Naive B cell (primary cell): ENCODE results near the gene ELP6. TPM values are rescaled to one million over a fixed set of nuclear protein-coding genes. Genes with fewer than 3 reads are reported as not detected.
"Not testable (repeated sequence)": the region's sequence is repeated elsewhere in the genome, so short reads cannot be mapped to it uniquely, and the experiment has no call there.

Source experiments
- ATAC-seq, 2 donors: fragments of 150-1000 bp; cut with Tn5 transposase; 2 replicates each; pipeline ENCODE4 v1.10.0; 2021; ENCODE audit warnings: low read depth in 2 of 2, mild to moderate bottlenecking in 2 of 2, moderate library complexity in 2 of 2
- DNase-seq: peaks from one replicate; pipeline ENCODE4 v3.0.0; 2022
- H3K27ac Mint-ChIP-seq, 6 donors: one replicate each; pipeline ENCODE4 v1.8.0; 2020 to 2022; ENCODE audit warnings: mild to moderate bottlenecking in 6 of 6, mixed read lengths in 6 of 6, moderate library complexity in 5 of 6, inconsistent platforms in 2 of 6
- H3K27me3 Mint-ChIP-seq, 3 donors: one replicate each; pipeline ENCODE4 v1.8.0; 2021 to 2022; ENCODE audit warnings: mixed read lengths in 3 of 3, mild to moderate bottlenecking in 1 of 3
- H3K36me3 Mint-ChIP-seq, 2 donors: one replicate each; pipeline ENCODE4 v1.8.0; 2020 to 2022; ENCODE audit warnings: mixed read lengths in 2 of 2, inconsistent platforms in 1 of 2, mild to moderate bottlenecking in 1 of 2
- H3K4me1 Mint-ChIP-seq, 3 donors: one replicate each; pipeline ENCODE4 v1.8.0; 2020 to 2022; ENCODE audit warnings: mixed read lengths in 3 of 3, inconsistent platforms in 1 of 3, mild to moderate bottlenecking in 1 of 3, moderate library complexity in 1 of 3
- H3K4me3 Mint-ChIP-seq, 8 donors: one replicate each; pipeline ENCODE4 v1.8.0; 2020 to 2022; ENCODE audit warnings: mild to moderate bottlenecking in 8 of 8, mixed read lengths in 8 of 8, moderate library complexity in 8 of 8, inconsistent platforms in 2 of 8
- H3K9me3 Mint-ChIP-seq, 7 donors: one replicate each; pipeline ENCODE4 v1.8.0; 2020 to 2022; ENCODE audit warnings: mixed read lengths in 7 of 7, mild to moderate bottlenecking in 5 of 7, inconsistent platforms in 2 of 7, moderate library complexity in 1 of 7
- polyA plus RNA-seq, 6 donors: library from polyadenylated mRNA; unstranded; fragments of 300-500 nt; fragmentation: Illumina TruSeq; gene quantifications; one replicate each; pipeline ENCODE4 v1.2.3, GENCODE V29; 2021; ENCODE audit warnings: low read depth in 6 of 6

The ELP6 gene
- polyA plus RNA-seq, 6 donors from 2014 or later, result 28.4 to 59.9 (median 38.7) TPM

GRCh38 chr3:47525617-47526016 is 12.1 kb upstream of the ELP6 start:
- Mint-ChIP-seq H3K4me1 (peaks cover 5 to 8% (median 6%) of the 10 kb centered on the region in 3 donors), H3K9me3 (peaks cover 4 to 10% (median 6%) of the 10 kb centered on the region in 7 donors), H3K27ac (no peak overlapping the region), H3K4me3 (no peak overlapping the region), H3K36me3 (peaks cover 0 to 8% of the 10 kb centered on the region in 2 donors), H3K27me3 (peaks cover 0 to 9% (median 0%) of the 10 kb centered on the region in 3 donors)
- DNase-seq (no peak), ATAC-seq (no peak)

DNA sequence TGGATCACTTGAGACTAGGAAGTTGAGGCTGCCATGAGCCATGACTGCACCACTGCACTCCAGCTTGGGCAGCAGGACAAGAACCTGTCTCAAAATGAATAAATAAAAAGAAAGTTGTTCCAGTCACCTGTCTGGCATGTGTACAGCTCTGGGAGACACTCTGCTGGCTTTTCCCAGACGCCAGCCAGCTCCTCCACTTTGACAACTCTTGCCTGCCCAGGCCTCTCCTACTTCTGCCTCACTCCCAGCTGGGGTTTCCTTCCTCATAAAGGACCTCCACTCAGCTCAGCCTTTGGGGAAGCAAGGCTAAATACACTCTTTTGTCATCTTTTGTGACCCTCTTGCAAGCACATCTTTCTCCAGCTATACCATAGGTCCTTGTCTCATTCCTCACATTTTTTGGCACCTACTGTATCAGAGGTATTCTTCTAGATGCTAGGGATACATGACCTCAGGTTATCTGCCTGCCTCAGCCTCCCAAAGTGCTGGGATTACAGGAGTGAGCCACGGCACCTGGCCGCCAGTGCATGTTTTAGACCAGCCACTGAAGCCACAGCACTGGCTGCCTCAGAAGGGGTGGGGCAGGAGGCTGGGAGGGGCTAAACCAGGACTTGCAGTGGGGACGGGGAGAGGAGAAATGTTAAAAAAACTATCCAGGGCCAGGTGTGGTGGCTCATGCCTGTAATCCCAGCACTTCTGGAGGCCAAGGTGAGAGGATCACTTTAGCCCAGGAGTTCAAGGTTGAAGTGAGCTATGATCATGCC is 10.0 kb upstream of the ELP6 start:
- Mint-ChIP-seq H3K27me3 (peaks cover 0 to 9% (median 0%) of the 10 kb centered on the region in 3 donors), H3K4me3 (no peak overlapping the region), H3K27ac (no peak overlapping the region), H3K9me3 (peaks cover 4 to 8% (median 6%) of the 10 kb centered on the region in 7 donors), H3K36me3 (peaks cover 0 to 8% of the 10 kb centered on the region in 2 donors), H3K4me1 (peaks cover 5 to 8% (median 6%) of the 10 kb centered on the region in 3 donors)
- ATAC-seq (no peak), DNase-seq (no peak)

DNA sequence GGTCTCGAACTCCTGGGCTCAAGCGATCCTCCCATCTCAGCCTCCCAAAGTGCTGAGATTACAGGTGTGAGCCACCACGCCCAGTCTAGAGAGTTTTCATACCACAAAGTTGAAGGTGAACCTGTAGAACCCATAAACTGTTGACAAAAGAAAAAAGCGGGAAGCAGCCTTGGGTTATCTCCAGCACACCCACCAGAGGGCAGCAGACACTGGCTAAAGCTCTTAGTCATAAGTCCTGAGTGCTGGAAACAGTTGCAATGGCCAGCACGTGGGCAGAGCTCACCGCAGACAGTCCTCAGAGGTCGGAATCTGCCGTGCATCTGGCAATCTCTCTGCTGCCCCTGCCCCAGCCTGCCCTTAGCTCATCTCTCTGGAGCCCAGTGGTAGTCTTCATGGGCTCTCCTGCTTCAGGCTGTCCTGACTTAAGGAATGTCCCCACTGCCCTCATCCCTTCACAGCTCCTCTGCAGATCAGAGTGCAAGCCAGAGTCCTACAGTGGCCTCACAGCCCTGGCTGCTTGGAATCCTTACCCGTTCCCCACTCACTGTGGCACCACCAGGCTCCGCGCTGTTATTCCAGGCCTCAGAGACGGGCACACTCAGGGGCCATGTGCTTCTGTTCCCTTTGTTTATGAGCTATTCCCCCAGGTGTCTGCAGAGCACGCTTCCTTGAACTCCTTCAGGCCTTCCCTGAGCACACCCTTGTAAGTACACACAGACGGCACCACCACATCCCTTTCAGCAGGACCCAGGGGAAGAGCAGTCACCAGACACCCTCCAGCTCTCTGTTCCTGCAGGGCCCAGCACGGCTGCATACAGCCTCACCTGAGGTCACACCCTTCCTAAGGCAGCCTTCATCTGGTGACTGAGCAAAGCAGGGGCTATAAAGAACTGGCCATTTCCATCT is 8.8 kb upstream of the ELP6 start:
- H3K27me3 Mint-ChIP-seq, result peaks cover 0 to 5% (median 0%) of the 10 kb centered on the region in 3 donors

GRCh38 chr3:47520756-47521155 is 7.2 kb upstream of the ELP6 start:
- no peak for ATAC-seq

More for the DNA sequence above, 8.8 kb upstream of the ELP6 start:
- peak; percentile 74 to 89 for ATAC-seq
- H3K4me3 Mint-ChIP-seq, result no peak overlapping the region
- no peak overlapping the region for H3K27ac Mint-ChIP-seq
- DNase-seq, result peak; percentile 61
- H3K9me3 Mint-ChIP-seq, result no peaks in the 10 kb centered on the region
- peaks cover 5 to 8% (median 6%) of the 10 kb centered on the region in 3 donors for H3K4me1 Mint-ChIP-seq
- H3K36me3 Mint-ChIP-seq, result no peaks in the 10 kb centered on the region

GRCh38 chr3:47517937-47518336 is 4.4 kb upstream of the ELP6 start:
- no peak for ATAC-seq
- H3K27ac Mint-ChIP-seq, result no peak overlapping the region
- peaks cover 0 to 5% (median 0%) of the 10 kb centered on the region in 3 donors for H3K27me3 Mint-ChIP-seq
- peaks cover 5 to 15% (median 9%) of the 10 kb centered on the region in 3 donors for H3K4me1 Mint-ChIP-seq
- no peaks in the 10 kb centered on the region for H3K9me3 Mint-ChIP-seq
- H3K36me3 Mint-ChIP-seq, result no peaks in the 10 kb centered on the region
- no peak for DNase-seq
- H3K4me3 Mint-ChIP-seq, result peak overlapping the region in 1 of 8 donors; percentile 19

More at GRCh38 chr3:47520756-47521155, 7.2 kb upstream of the ELP6 start:
- Mint-ChIP-seq H3K27me3 (peaks cover 0 to 5% (median 0%) of the 10 kb centered on the region in 3 donors), H3K4me1 (peaks cover 5 to 7% (median 6%) of the 10 kb centered on the region in 3 donors), H3K4me3 (no peak overlapping the region), H3K36me3 (no peaks in the 10 kb centered on the region), H3K27ac (no peak overlapping the region), H3K9me3 (no peaks in the 10 kb centered on the region)
- DNase-seq, result no peak

DNA sequence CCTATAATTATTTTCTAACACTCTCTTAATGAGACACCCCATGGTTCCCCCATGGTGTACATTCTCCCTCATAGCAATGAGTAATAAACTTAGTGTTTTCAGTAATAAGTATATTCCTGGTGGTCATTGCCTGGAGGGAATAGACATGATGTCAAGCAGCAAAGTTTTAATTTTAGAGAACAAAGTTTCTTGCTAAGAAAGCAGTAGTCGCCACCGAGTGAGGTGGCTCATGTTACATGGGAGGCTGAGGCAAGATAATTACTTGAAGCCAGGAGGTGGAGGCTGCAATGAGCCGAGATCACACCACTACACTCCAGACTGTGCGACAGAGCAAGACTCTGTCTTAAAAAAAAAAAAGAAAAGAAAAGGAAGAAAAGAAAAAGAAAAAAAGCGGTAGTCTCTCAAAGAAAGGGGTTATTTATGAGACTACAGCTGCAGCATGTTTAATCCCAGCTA is 2.4 kb upstream of the ELP6 start:
- H3K27me3 Mint-ChIP-seq, result no peaks in the 10 kb centered on the region
- H3K4me1 Mint-ChIP-seq, result peaks cover 7 to 25% (median 8%) of the 10 kb centered on the region in 3 donors
- peak overlapping the region in 4 of 8 donors; percentile 2 to 75 (median 47) for H3K4me3 Mint-ChIP-seq
- DNase-seq (no peak), ATAC-seq (no peak)
- no peaks in the 10 kb centered on the region for H3K9me3 Mint-ChIP-seq
- no peak overlapping the region for H3K27ac Mint-ChIP-seq
- H3K36me3 Mint-ChIP-seq, result no peaks in the 10 kb centered on the region

- peak overlapping the region in 7 of 8 donors; percentile 35 to 91 (median 64) for H3K4me3 Mint-ChIP-seq
These were observed 1.6 kb upstream of the ELP6 start for GRCh38 chr3:47515100-47515499.

DNA sequence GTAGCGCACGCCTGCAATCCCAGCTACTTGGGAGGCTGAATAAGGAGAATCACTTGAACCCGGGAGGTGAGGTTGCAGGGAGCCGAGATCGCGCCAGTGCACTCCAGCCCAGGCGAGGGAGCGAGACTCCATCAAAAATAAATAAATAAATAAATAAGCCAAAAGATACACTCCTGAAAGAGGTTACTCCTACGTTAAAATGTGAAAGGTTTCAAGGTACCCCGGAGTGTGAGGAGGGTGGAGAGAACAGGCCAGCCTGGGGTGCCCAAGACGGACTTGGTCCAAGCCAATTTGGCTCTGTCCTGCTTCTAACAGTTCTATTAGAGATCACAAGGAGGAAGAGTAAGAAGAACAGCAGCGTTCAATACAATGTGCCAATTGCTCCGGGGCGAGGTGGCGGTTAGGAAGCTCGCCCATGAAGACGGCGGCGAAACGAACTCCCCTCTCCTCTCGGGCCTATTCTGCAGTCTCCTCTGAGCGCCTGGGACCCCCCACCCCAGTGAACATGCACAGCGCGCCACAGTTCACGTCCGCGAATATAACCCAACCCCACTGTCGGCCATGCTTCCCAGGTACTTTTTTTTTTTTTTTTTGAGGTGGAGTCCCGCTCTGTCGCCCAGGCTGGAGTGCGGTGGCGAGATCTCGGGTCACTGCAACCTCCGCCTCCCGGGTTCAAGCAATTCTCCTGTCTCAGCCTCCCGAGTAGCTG is 942 bp downstream of the ELP6 start:
- Mint-ChIP-seq H3K4me3 (peak overlapping the region; percentile 91 to 99 (median 98)), H3K9me3 (no peaks in the 10 kb centered on the region), H3K27me3 (no peaks in the 10 kb centered on the region), H3K4me1 (peaks cover 7 to 27% (median 11%) of the 10 kb centered on the region in 3 donors), H3K27ac (peak overlapping the region; percentile 94 to 99 (median 98)), H3K36me3 (peaks cover 0 to 5% of the 10 kb centered on the region in 2 donors)
- DNase-seq (no peak), ATAC-seq (no peak)

More at GRCh38 chr3:47515100-47515499, 1.6 kb upstream of the ELP6 start:
- DNase-seq (no peak), ATAC-seq (no peak)
- Mint-ChIP-seq H3K9me3 (no peaks in the 10 kb centered on the region), H3K4me1 (peaks cover 7 to 25% (median 8%) of the 10 kb centered on the region in 3 donors), H3K36me3 (no peaks in the 10 kb centered on the region), H3K27ac (peak overlapping the region in 4 of 6 donors; percentile 41 to 96 (median 76)), H3K27me3 (no peaks in the 10 kb centered on the region)

DNA sequence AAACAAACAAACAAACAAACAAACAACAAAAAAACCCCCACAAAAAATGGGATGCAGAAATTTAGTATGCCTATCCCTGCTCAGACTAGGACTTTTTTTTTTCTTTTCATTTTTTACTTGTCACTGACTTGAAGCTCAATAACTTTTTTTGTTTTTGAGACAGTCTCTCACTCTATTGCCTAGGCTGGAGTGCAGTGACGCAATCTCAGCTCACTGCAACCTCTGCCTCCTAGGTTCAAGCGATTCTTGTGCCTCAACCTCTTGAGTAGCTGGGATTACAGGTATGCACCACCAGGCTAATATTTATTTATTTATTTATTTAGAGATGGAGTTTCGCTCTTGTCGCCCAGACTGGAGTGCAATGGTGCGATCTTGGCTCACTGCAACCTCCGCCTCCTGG is 8.2 kb downstream of the ELP6 start:
- peaks cover 15 to 22% of the 10 kb centered on the region in 2 donors for H3K36me3 Mint-ChIP-seq
- H3K9me3 Mint-ChIP-seq, DNase-seq, H3K27me3 Mint-ChIP-seq, H3K4me1 Mint-ChIP-seq, H3K4me3 Mint-ChIP-seq, ATAC-seq: not testable (repeated sequence)
- peak overlapping the region in 1 of 6 donors; percentile 44 for H3K27ac Mint-ChIP-seq

DNA sequence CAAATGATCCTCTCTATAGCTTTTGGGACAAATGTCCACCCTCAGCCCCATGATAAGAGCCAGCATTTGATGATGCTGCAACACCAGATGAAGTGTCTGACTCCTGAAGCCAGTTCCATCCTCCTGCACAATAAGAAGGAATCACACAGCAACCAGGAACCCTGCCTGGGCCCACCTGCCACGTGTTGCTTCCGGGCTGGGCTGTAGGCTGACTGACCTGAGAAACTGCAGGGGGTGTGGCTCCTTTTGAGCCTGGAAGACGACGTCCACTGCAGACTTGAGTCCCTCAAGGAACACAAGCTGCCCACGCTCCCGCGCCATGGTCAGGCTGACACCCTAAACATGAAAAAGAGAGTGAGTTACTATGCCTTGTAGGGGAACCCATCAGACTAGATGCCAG is 9.4 kb downstream of the ELP6 start:
- H3K27ac Mint-ChIP-seq, result no peak overlapping the region
- peaks cover 0 to 3% (median 2%) of the 10 kb centered on the region in 3 donors for H3K4me1 Mint-ChIP-seq
- DNase-seq (no peak), ATAC-seq (no peak)
- H3K36me3 Mint-ChIP-seq, result peaks cover 15 to 29% of the 10 kb centered on the region in 2 donors
- no peaks in the 10 kb centered on the region for H3K9me3 Mint-ChIP-seq
- H3K4me3 Mint-ChIP-seq, result no peak overlapping the region
- no peaks in the 10 kb centered on the region for H3K27me3 Mint-ChIP-seq

DNA sequence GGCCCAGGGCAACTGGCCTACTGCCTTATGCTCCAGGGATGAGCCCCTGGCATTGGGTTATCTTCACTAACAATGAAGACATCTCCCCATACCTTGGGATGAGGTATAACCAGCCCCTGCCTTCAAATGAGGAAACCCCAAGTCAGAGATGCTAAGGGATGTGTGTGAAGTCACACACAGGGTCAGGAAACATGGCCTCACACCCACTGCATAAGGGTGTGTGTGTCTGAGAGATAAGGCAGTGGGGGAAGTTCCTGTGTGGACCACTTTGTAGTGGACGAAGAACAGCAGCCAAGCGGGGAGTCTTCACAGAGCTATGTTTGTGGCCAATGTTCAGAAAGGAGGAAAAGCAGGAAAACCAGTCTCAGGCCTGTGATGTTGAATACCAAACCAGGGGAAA is 10.5 kb downstream of the ELP6 start:
- H3K4me3 Mint-ChIP-seq, result no peak overlapping the region
- H3K36me3 Mint-ChIP-seq, result peaks cover 18 to 39% of the 10 kb centered on the region in 2 donors
- H3K9me3 Mint-ChIP-seq, result no peaks in the 10 kb centered on the region
- H3K27me3 Mint-ChIP-seq, result no peaks in the 10 kb centered on the region
- ATAC-seq (no peak), DNase-seq (no peak)
- peak overlapping the region in 1 of 6 donors; percentile 81 for H3K27ac Mint-ChIP-seq
- peaks cover 0 to 9% (median 3%) of the 10 kb centered on the region in 3 donors for H3K4me1 Mint-ChIP-seq

GRCh38 chr3:47496892-47497291 is 16.6 kb downstream of the ELP6 start:
- no peak for ATAC-seq
- Mint-ChIP-seq H3K36me3 (peaks cover 16 to 36% of the 10 kb centered on the region in 2 donors), H3K27me3 (no peaks in the 10 kb centered on the region), H3K4me3 (no peak overlapping the region), H3K27ac (peak overlapping the region in 1 of 6 donors; percentile 82), H3K9me3 (no peaks in the 10 kb centered on the region), H3K4me1 (peaks cover 13 to 26% (median 17%) of the 10 kb centered on the region in 3 donors)
- DNase-seq, result no peak

DNA sequence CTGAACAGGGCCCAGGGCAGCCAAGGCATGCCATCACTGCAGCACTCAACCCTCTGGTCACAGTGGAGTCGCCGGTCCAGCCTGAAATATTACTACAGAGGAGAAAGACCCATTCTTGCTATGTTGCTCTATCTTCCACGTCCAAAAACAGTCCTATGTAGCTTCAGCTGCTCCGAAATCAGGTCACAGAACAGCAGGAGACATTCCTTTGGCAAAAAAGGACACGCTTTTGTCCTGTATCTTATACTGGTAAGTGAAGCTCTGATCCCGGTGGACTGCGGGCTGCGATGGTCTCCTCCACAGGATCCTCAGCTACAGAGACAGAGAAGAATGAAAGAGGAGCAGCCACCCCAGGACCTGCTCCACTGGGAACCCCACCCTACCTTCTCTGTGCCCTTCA is 17.6 kb downstream of the ELP6 start:
- Mint-ChIP-seq H3K4me1 (peaks cover 19 to 36% (median 21%) of the 10 kb centered on the region in 3 donors), H3K27me3 (no peaks in the 10 kb centered on the region), H3K27ac (peak overlapping the region in 1 of 6 donors; percentile 39), H3K36me3 (peaks cover 12 to 29% of the 10 kb centered on the region in 2 donors), H3K4me3 (no peak overlapping the region), H3K9me3 (no peaks in the 10 kb centered on the region)
- DNase-seq (no peak), ATAC-seq (no peak)
